Measurements from ENCODE around the gene DCDC2B.

The DCDC2B gene

DNA sequence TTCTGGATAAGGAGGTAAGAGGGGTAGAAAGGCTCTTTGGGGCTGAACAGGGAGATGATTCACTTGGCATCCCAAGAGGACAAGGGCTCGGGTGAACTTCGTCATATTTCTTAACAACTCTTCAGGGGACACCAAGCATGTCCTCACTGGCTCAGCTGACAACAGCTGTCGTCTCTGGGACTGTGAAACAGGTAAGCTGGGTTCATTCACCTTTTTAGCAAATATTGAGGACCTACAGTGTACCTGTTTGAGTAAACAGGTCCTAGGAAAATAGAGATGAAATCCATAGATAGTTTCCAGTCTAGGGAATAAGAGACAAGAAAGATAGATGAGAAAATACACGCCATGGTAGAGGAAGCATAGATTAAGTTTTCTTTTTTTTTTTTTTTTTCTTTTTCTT lies 15.4 kb downstream of the DCDC2B start:
- DNase-seq (ENCODE audit: low read depth) = no peak

GRCh38 chr1:32228771-32229170 lies 19.9 kb downstream of the DCDC2B start:
- DNase-seq (ENCODE audit: low read depth) = no peak

GRCh38 chr1:32231843-32232432 lies 23.0 kb downstream of the DCDC2B start:
- no peak for DNase-seq (ENCODE audit: low read depth)

DNA sequence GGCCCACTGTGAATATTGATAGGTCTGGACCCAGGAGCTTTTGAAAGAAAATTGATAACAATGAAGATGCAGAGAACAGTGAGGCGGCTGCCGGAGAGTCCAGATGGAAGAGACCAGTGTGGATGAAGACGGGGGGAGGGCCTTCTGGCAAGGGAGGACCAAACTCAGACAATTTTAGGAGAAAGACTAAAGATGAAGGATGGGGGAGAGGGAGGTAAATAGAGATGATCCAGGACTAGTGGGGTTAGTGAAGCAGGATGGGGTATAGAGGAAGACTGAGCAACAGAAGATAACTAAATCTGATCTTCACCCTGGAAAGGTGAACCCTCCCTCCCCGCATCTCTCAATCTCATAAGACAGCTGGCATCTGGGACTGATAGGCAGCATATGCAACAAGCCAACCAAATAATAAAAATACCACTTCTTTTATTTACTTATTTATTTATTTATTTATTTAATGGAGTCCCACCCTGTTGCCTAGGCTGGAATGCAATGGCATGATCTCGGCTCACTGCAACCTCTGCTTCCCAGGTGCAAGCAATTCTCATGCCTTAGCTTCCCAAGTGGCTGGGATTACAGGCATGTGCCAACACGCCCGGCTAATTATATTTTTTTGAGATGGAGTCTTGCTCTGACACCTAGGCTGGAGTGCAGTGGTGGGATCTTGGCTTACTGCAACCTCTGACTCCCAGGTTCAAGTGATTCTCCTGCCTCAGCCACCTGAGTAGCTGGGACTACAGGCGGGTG lies 23.8 kb downstream of the DCDC2B start:
- no peak for DNase-seq (ENCODE audit: low read depth)

DNA sequence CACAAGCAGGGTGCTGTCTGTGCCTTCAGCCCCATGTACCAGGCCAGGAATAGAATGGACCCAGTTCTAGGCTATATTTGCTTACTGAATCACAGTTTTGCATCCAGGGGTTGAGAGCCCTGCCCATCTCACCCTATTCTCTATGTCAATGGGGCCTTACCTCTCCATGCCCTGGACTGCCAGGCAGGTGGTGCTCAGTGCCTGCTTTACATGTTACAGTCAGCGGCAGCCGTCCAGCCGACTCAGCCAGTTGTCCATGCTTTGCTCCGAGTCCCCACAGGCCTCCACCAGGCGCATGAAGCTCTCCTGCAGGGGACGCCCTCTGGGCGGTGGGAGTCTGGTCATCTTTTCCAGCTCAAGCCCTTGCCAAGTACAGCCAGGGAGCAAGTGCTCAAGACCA lies 25.9 kb downstream of the DCDC2B start:
- DNase-seq (ENCODE audit: low read depth) = no peak

DNA sequence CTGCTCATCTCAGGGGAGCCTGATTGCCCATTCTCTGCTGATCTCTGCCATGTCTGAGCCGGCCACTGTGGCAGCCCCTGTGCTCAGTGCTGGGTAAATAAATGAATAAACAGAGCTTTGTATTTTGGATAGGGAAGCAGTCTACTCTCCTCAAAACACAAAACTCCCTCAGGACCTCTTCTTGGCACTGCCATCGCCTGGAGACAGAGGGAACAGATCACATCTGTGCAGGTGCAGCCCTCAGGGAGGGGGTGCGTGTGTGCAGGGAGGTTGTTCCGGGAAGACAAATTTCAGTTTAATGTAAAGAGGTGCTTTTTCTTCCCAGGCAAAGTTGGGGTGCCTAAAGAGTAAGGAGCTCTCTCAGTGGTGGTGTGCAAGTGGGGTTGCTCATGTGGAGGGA lies 30.4 kb downstream of the DCDC2B start:
- no peak for DNase-seq (ENCODE audit: low read depth)

GRCh38 chr1:32239790-32240139 lies 30.9 kb downstream of the DCDC2B start:
- DNase-seq (ENCODE audit: low read depth) = no peak

GRCh38 chr1:32240140-32240951 lies 31.5 kb downstream of the DCDC2B start:
- DNase-seq (ENCODE audit: low read depth) = no peak

DNA sequence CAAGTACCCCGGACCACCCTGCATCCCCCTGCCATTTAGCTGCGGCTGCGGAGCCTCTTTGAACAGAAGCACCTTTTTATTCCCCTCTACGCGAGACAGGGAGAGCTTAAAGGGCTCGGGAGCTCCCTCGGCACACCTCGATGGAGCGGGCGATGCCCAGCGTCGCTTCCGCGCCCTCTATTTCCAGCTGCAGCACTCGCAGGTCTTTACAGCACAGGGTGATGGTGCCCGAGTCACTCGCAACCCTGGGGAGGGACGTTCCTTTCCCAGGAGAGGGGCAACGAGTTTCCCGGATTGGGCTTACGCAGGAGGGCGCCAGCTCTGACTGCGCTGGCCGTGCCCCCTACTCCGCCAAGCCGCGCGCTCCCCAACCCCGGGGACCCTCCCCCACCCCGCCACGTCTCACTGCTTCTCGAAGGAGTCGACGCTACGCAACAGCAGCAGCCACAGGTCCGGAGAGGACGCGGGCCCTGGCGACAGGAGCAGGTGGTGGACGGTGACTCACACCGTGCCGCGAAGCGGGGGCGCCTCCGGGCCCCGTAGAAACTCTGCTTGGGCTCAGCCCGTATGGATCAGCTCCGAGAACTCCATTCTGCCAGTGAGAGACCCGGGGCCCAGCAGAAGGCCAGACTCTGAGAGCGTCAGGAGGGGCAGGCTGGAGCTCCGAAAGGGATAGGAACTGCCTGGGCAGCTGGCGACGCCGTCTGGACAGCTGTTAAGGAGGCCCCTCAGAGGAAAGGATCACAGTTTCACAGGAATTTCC lies 32.3 kb downstream of the DCDC2B start:
- no peak for DNase-seq (ENCODE audit: low read depth)

DNA sequence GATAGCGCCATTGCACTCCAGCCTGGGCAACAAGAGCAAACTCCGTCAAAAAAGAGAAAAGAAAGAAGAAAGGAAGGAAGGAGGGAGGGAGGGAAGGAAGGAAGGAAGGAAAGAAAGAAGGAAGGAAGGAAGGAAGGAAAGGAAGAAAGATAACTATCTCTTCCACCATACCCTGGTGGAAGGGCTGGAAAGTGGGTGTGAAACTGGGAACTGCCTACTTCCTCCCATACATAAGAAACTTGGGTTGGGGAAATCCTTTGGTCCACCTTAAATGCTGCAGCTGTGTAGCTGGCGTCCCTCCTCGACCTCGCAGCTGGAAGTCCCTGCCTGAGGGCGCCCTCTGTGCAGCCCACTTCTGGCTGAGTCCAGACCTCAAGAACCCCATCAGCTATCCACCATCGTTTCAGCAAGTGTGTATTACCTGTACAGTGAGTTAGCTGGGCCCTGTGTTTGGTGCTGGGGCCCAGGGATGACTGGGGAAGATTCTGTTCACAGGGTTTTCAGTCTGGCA lies 33.5 kb downstream of the DCDC2B start:
- DNase-seq (ENCODE audit: low read depth) = no peak

GRCh38 chr1:32246888-32247273 lies 38.0 kb downstream of the DCDC2B start, which contains the start of gene FAM167B:
TSS of gene FAM167B (plus strand) at chr1:32247222. CDS start at chr1:32247422, 200 bp downstream.
- DNase-seq (ENCODE audit: low read depth) = no peak

GRCh38 chr1:32247452-32247851 lies 38.6 kb downstream of the DCDC2B start:
- DNase-seq (ENCODE audit: low read depth) = no peak

DNA sequence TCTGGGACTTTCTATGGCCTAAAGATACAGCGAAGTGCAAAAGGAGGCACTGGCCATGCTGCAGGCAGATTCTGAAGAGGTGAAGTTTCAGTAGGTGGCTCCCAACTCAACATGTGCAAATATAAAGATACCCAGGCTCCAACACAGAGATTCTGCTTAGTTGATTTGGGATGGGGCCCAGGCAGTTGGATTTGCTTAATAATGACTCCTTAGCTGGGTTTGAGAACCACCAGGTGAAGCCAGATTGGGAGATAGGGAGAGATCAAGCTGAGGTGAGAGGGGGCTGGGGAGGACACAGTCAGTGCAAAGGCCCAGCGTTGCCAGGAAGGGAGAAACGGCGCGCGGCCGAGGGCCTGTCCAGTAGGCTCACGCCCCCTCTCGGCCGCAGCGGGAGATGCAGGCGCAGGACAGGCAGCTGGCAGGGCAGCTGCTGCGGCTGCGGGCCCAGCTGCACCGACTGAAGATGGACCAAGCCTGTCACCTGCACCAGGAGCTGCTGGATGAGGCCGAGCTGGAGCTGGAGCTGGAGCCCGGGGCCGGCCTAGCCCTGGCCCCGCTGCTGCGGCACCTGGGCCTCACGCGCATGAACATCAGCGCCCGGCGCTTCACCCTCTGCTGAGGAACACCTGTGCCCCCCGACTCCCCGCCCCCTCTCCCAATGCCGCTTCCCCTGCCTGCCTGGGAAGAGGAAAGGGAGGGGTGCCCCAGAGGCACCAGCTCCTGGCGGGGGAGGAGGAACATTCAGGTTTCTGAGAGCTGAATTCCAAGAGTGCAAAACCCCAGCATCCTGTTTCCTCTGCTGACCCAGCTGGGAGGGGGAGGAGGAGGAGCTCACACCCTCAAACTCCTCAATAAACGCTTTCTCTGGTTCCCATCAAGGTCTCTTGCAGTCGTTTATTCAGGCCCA lies 39.3 kb downstream of the DCDC2B start:
- peak; percentile 72 for DNase-seq (ENCODE audit: low read depth)

DNA sequence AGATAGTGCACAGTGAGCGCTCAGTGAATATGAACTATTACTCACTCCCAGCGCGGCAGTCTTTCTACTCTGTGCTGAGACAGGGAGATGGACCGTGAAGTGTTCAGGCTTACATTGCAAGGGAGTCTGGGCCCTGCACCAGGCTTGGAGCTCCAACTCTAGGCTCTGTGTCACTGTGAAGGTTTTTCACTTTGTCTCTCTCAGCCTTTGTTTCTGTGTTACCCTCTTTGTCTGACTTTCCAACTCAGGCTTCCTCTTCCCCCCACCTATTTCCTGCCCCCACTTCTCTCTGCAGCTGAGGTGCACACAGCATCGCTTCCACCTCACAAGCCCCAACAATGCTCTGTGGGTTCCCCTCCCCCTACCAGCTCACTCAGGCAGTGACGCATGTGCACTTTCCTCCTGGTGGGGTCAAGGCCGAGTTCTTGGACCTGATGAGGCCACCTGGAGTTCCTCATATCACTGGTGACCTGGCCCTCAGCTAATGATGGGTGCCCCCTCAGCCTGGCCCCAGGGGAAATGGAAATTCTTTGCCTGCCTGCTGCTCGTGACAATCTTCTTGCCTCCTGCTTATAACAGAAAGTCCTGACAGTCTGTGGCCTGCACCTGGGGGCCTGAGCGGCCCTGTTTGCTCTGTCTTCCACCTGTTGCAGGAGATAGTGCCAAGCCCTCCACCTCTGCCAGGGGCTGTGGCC lies 41.1 kb downstream of the DCDC2B start:
- peak; percentile 70 for DNase-seq (ENCODE audit: low read depth)

GRCh38 chr1:32250893-32251716 lies 42.2 kb downstream of the DCDC2B start, which contains the start of gene LCK:
TSS of gene LCK (plus strand) at chr1:32251265. CDS start at chr1:32274330, 23,065 bp downstream.
- DNase-seq (ENCODE audit: low read depth) = peak; percentile 58

- no peak for DNase-seq (ENCODE audit: low read depth)
Measured at GRCh38 chr1:32255072-32256071, 46.5 kb downstream of the DCDC2B start.

DNA sequence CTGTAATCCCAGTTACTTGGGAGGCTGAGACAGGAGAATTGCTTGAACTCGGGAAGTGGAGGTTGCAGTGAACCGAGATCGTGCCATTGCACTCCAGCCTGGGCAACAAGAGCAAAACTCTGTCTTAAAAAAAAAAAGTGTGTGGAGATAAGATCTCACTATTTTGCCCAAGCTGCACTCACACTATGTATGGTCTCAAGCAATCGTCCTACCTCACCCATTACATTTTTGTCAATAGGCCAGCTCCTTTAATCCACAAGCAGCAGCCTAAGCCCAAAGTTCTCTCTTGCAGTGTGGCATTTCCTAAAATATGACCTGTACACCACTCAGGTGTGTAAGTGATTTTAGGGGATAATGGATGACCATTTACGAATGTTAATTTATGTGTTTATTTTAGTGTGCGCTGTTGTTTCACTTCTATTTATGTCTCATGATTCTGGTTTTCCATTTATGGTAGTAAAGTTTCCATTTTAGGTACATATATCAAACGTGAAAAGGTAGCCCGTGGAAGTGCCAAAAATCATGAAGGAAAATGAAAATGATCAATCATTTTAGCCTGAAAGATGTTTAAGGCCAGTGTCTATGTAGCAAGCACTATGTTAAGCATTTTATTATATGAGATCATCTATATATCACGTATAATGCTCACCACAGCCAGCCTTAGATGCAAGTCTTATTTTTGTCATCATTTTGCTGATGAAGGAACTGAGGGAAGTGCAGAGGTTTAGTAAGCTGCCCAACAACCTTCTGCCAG lies 47.8 kb downstream of the DCDC2B start:
- no peak for DNase-seq (ENCODE audit: low read depth)

- DNase-seq (ENCODE audit: low read depth) = no peak
Measured at GRCh38 chr1:32257227-32257508, 48.3 kb downstream of the DCDC2B start.
